HCT116 (cell line): ENCODE results near the gene BAIAP2. TPM values are rescaled to one million over a fixed set of nuclear protein-coding genes. Genes with fewer than 3 reads are reported as not detected.

Source experiments
- ATAC-seq: fragments of 200-7000 bp; cut with Tn5 transposase; 2 replicates; pipeline ENCODE4 v1.9.1; 2020; ENCODE audit warnings: mild to moderate bottlenecking, moderate library complexity
- BruUV-seq: library from RNA; stranded (reverse); fragments of 400-500 nt; replicated peaks from 2 replicates; lab custom pipeline; 2021; lab: Mats Ljungman, UMichigan
- CTCF ChIA-PET: fragments of 300-600 bp; sonication (Branson Sonifier 250); formaldehyde crosslinking; loops from one replicate; lab custom pipeline; 2021; ENCODE audit warnings: antibody characterized with exemption; lab: Charles Lee
- POLR2A ChIA-PET: fragments of 300-600, 350-600 bp; sonication (Branson Sonifier 250); formaldehyde crosslinking; loops from one replicate; lab custom pipeline; 2021; ENCODE audit warnings: antibody characterized with exemption; lab: Charles Lee
- RAD21 ChIA-PET, 2 experiments: fragments of 300-600 bp; sonication (Branson Sonifier 250); formaldehyde crosslinking; loops; one replicate each; lab custom pipeline; 2023; ENCODE audit warnings: low total read pairs in 2 of 2; ENCODE audit not compliant: uncharacterized antibody in 2 of 2, unreplicated experiment in 2 of 2, low non-redundant PET in 1 of 2; lab: Charles Lee
- DNase-seq: peaks from one replicate; pipeline ENCODE4 v3.0.0-alpha.2; 2010; ENCODE audit warnings: low read depth, low spot score
- H2AFZ ChIP-seq: fragments of 200-600 bp; shearing (Covaris generic), sonication (generic); 2 replicates; pipeline ENCODE4 v1.6.1; 2017; ENCODE audit warnings: low read depth, mixed run types, mixed read lengths, antibody characterized with exemption, low read length; ENCODE audit not compliant: poor library complexity, severe bottlenecking
- H3K27ac ChIP-seq: 2 replicates; pipeline ENCODE4 v1.5.1; 2012; ENCODE audit warnings: low read depth, low read length
- H3K27me3 ChIP-seq: fragments of 200-600 bp; sonication (generic); 2 replicates; pipeline ENCODE4 v1.6.1; 2016; ENCODE audit warnings: mixed run types, low read length, mixed read lengths; ENCODE audit not compliant: insufficient read depth
- H3K36me3 ChIP-seq, 2 experiments: fragments of 200-500 bp in 1 of 2; fragments of 200-600 bp in 1 of 2; sonication (Bioruptor generic) in 1 of 2; sonication (generic) in 1 of 2; 2 replicates each; pipeline versions ENCODE4 v1.5.1 to v1.6.1; 2014 to 2016; ENCODE audit warnings: low read length in 2 of 2, inconsistent platforms in 1 of 2, mixed read lengths in 1 of 2, mixed run types in 1 of 2; ENCODE audit not compliant: insufficient read depth in 2 of 2, control insufficient read depth in 1 of 2
- H3K4me1 ChIP-seq, 2 experiments: fragments of 200-600 bp in 1 of 2; sonication (generic) in 1 of 2; 2 replicates each; pipeline versions ENCODE4 v1.5.1 to v1.6.1; 2012 to 2017; ENCODE audit warnings: low read length in 2 of 2, inconsistent platforms in 1 of 2, mild to moderate bottlenecking in 1 of 2, mixed read lengths in 1 of 2, mixed run types in 1 of 2, moderate library complexity in 1 of 2; ENCODE audit not compliant: insufficient read depth in 2 of 2, control insufficient read depth in 1 of 2
- H3K4me2 ChIP-seq: fragments of 200-600 bp; sonication (generic); 2 replicates; pipeline ENCODE4 v1.6.1; 2017; ENCODE audit warnings: mixed run types, low read length, mixed read lengths
- H3K4me3 ChIP-seq, 2 experiments: fragments of 200-600 bp in 1 of 2; sonication (generic) in 1 of 2; replicated peaks in 1 of 2; 2 replicates each; pipeline ENCODE4 v1.5.1; 2011 to 2016; ENCODE audit warnings: low read length in 2 of 2, control low read depth in 1 of 2, low read depth in 1 of 2, mild to moderate bottlenecking in 1 of 2, mixed read lengths in 1 of 2, mixed run types in 1 of 2
- H3K79me2 ChIP-seq: fragments of 200-600 bp; sonication (generic); 2 replicates; pipeline ENCODE4 v1.6.1; 2017; ENCODE audit warnings: mild to moderate bottlenecking, mixed run types, low read length, moderate library complexity, mixed read lengths; ENCODE audit not compliant: insufficient read depth
- H3K9ac ChIP-seq: fragments of 200-600 bp; sonication (generic); 2 replicates; pipeline ENCODE4 v1.6.1; 2016; ENCODE audit warnings: low read length, mixed read lengths
- H3K9me2 ChIP-seq: fragments of 200-600 bp; sonication (generic), shearing (Covaris generic); 2 replicates; pipeline ENCODE4 v1.6.1; 2017; ENCODE audit warnings: mixed run types, mild to moderate bottlenecking, moderate library complexity; ENCODE audit not compliant: insufficient read depth
- H3K9me3 ChIP-seq, 2 experiments: fragments of 200-500 bp in 1 of 2; fragments of 200-600 bp in 1 of 2; sonication (Bioruptor generic) in 1 of 2; sonication (generic) in 1 of 2; 2 replicates each; pipeline ENCODE4 v1.6.1; 2014 to 2017; ENCODE audit warnings: low read length in 2 of 2, mixed read lengths in 2 of 2, inconsistent platforms in 1 of 2, low read depth in 1 of 2, mild to moderate bottlenecking in 1 of 2, mixed run types in 1 of 2, moderate library complexity in 1 of 2; ENCODE audit not compliant: control insufficient read depth in 1 of 2, insufficient read depth in 1 of 2
- H4K20me1 ChIP-seq: fragments of 200-600 bp; sonication (generic), shearing (Covaris generic); 2 replicates; pipeline ENCODE4 v1.6.1; 2017; ENCODE audit warnings: mixed run types, mild to moderate bottlenecking, moderate library complexity; ENCODE audit not compliant: insufficient read depth
- CBX3 ChIP-seq: IDR thresholded peaks from 2 replicates; pipeline ENCODE4 v1.6.1; 2012; ENCODE audit warnings: low read depth
- CEBPB ChIP-seq: IDR thresholded peaks from 2 replicates; pipeline ENCODE4 v1.6.1; 2012; ENCODE audit warnings: low read depth
- EZH2 ChIP-seq: fragments of 200-600 bp; sonication (generic); IDR thresholded peaks from 2 replicates; pipeline ENCODE4 v1.6.1; 2017; ENCODE audit warnings: antibody characterized with exemption, mixed run types
- EZH2phosphoT487 ChIP-seq: fragments of 200-600 bp; IDR thresholded peaks from 2 replicates; pipeline ENCODE4 v1.6.1; 2018; ENCODE audit warnings: antibody characterized with exemption, borderline replicate concordance
- FOSL1 ChIP-seq: IDR thresholded peaks from 2 replicates; pipeline ENCODE4 v1.6.1; 2012; ENCODE audit warnings: low read depth
- JUND ChIP-seq: IDR thresholded peaks from 2 replicates; pipeline ENCODE4 v1.6.1; 2012
- POLR2A ChIP-seq: IDR thresholded peaks from 2 replicates; pipeline ENCODE4 v1.7.0; 2011; ENCODE audit warnings: borderline replicate concordance; ENCODE audit not compliant: insufficient read depth, insufficient read length; ENCODE audit errors: extremely low read depth
- POLR2AphosphoS5 ChIP-seq: IDR thresholded peaks from 2 replicates; pipeline ENCODE4 v1.6.1; 2011; ENCODE audit warnings: mild to moderate bottlenecking, low read depth, low read length, moderate library complexity
- RAD21 ChIP-seq: IDR thresholded peaks from 2 replicates; pipeline ENCODE4 v1.6.1; 2012; ENCODE audit warnings: low read depth, mild to moderate bottlenecking
- SIN3A ChIP-seq: IDR thresholded peaks from 2 replicates; pipeline ENCODE4 v1.6.1; 2012; ENCODE audit warnings: low read depth
- SP1 ChIP-seq: IDR thresholded peaks from 2 replicates; pipeline ENCODE4 v1.6.1; 2012; ENCODE audit warnings: low read depth
- TCF7L2 ChIP-seq: IDR thresholded peaks from 2 replicates; pipeline ENCODE4 v1.7.0; 2011; ENCODE audit warnings: borderline replicate concordance, inconsistent platforms; ENCODE audit not compliant: insufficient read depth, insufficient read length; ENCODE audit errors: extremely low read depth
- YY1 ChIP-seq: IDR thresholded peaks from 2 replicates; pipeline ENCODE4 v1.6.1; 2011; ENCODE audit warnings: low read length, low read depth, moderate library complexity, mild to moderate bottlenecking; ENCODE audit not compliant: insufficient replicate concordance; ENCODE audit errors: extremely low read depth
- ZFX ChIP-seq: fragments of 450-650 bp; IDR thresholded peaks from 2 replicates; pipeline ENCODE4 v1.6.1; 2017
- ZNF274 ChIP-seq: fragments of 200-500 bp; sonication (Bioruptor generic); IDR thresholded peaks from 2 replicates; pipeline ENCODE4 v1.6.1; 2014; ENCODE audit warnings: mild to moderate bottlenecking, low read depth, low read length, inconsistent platforms
- intact Hi-C: fragments of 100-400 bp; cut with micrococcal nuclease; formaldehyde crosslinking; loops from 2 replicates; pipeline ENCODE4 v1.10.0; 2022
- total RNA-seq: library from RNA; stranded (reverse); gene quantifications from one replicate; pipeline ENCODE4 v1.2.1, GENCODE V29; 2021; ENCODE audit not compliant: unreplicated experiment
- TF ChIP-seq, protein P1 (sequence below): IDR thresholded peaks from 2 replicates; pipeline ENCODE4 v1.6.1; 2011; ENCODE audit warnings: mild to moderate bottlenecking, low read length, moderate library complexity; ENCODE audit not compliant: insufficient replicate concordance; ENCODE audit errors: extremely low read depth
- TF ChIP-seq, protein P2 (sequence below), 3 experiments: fragments of 200-600 bp in 1 of 3; sonication (generic) in 1 of 3; IDR thresholded peaks in 2 of 3; conservative IDR thresholded peaks in 1 of 3; 2 replicates each; pipeline ENCODE4 v1.5.1; 2012 to 2017; ENCODE audit warnings: low read depth in 2 of 3, low read length in 2 of 3, antibody characterized with exemption in 1 of 3, borderline replicate concordance in 1 of 3, control low read depth in 1 of 3, mild to moderate bottlenecking in 1 of 3, mixed read lengths in 1 of 3, mixed run types in 1 of 3, moderate library complexity in 1 of 3; ENCODE audit not compliant: insufficient read depth in 1 of 3
- TF ChIP-seq, protein P3 (sequence below): IDR thresholded peaks from 2 replicates; pipeline ENCODE4 v1.6.1; 2012; ENCODE audit warnings: low read depth
- TF ChIP-seq, protein P4 (sequence below): IDR thresholded peaks from 2 replicates; pipeline ENCODE4 v1.6.1; 2012

The BAIAP2 gene
- total RNA-seq, 1 experiment from 2014 or later = 105 TPM

DNA sequence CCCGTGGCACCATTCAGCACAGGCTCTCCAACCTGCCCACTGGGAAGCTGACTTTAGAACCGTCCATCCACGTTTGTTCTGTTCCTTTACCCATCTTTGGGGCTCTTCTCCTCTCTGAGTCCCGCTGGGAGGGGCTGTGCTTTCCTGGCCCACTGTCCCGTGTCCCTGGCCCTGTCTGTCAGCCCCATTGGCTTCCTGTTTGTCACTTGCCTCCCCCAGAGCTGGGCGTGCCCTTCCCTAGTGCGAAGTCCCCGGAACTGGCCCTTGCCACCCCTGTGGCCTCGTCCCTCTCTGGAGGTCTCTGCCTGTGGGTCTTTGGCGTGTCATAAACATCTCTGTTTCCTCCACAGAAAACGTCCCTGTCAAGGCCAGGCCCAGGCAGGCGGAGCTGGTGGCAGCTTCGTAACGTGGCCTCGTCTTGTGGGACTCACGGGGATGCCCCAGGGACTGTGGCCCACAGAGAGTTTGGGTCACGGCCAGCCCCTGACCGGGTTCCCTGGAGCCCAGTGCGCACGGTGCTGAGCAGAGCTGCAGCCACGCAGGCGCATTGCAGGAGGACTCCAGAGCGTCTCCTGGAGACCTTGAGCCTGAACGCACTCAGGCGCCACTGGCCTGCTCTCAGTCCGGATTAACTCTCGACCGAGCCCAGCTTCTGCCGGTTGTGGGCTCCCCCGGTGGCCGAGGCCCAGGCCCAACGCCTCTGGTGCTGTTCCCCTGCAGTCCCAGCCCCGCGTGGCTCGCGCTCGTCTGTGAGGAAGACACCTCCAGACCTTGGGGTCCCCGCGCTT lies 36.0 kb upstream of the BAIAP2 start:
- H2AFZ ChIP-seq = no peak overlapping the region
- no peak for DNase-seq
- TF ChIP-seq CBX3 (no peak), POLR2A (no peak), RAD21 (no peak), ZNF274 (no peak), EZH2phosphoT487 (no peak), FOSL1 (no peak), EZH2 (no peak), TCF7L2 (no peak), CEBPB (no peak), POLR2AphosphoS5 (no peak), SIN3A (no peak), JUND (no peak), ZFX (no peak), SP1 (no peak), YY1 (no peak)
- TF ChIP-seq, protein P1, sequence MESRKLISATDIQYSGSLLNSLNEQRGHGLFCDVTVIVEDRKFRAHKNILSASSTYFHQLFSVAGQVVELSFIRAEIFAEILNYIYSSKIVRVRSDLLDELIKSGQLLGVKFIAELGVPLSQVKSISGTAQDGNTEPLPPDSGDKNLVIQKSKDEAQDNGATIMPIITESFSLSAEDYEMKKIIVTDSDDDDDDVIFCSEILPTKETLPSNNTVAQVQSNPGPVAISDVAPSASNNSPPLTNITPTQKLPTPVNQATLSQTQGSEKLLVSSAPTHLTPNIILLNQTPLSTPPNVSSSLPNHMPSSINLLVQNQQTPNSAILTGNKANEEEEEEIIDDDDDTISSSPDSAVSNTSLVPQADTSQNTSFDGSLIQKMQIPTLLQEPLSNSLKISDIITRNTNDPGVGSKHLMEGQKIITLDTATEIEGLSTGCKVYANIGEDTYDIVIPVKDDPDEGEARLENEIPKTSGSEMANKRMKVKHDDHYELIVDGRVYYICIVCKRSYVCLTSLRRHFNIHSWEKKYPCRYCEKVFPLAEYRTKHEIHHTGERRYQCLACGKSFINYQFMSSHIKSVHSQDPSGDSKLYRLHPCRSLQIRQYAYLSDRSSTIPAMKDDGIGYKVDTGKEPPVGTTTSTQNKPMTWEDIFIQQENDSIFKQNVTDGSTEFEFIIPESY = no peak
- TF ChIP-seq, protein P2, sequence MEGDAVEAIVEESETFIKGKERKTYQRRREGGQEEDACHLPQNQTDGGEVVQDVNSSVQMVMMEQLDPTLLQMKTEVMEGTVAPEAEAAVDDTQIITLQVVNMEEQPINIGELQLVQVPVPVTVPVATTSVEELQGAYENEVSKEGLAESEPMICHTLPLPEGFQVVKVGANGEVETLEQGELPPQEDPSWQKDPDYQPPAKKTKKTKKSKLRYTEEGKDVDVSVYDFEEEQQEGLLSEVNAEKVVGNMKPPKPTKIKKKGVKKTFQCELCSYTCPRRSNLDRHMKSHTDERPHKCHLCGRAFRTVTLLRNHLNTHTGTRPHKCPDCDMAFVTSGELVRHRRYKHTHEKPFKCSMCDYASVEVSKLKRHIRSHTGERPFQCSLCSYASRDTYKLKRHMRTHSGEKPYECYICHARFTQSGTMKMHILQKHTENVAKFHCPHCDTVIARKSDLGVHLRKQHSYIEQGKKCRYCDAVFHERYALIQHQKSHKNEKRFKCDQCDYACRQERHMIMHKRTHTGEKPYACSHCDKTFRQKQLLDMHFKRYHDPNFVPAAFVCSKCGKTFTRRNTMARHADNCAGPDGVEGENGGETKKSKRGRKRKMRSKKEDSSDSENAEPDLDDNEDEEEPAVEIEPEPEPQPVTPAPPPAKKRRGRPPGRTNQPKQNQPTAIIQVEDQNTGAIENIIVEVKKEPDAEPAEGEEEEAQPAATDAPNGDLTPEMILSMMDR (IDR thresholded peaks at IDR 0.05 in 2 of 3, conservative IDR thresholded peaks at IDR 0.05 in 1 of 3; ENCODE audit: borderline replicate concordance in 1 of 3, insufficient read depth in 1 of 3, low read depth in 2 of 3, low read length in 2 of 3) = no peak
- TF ChIP-seq, protein P3, sequence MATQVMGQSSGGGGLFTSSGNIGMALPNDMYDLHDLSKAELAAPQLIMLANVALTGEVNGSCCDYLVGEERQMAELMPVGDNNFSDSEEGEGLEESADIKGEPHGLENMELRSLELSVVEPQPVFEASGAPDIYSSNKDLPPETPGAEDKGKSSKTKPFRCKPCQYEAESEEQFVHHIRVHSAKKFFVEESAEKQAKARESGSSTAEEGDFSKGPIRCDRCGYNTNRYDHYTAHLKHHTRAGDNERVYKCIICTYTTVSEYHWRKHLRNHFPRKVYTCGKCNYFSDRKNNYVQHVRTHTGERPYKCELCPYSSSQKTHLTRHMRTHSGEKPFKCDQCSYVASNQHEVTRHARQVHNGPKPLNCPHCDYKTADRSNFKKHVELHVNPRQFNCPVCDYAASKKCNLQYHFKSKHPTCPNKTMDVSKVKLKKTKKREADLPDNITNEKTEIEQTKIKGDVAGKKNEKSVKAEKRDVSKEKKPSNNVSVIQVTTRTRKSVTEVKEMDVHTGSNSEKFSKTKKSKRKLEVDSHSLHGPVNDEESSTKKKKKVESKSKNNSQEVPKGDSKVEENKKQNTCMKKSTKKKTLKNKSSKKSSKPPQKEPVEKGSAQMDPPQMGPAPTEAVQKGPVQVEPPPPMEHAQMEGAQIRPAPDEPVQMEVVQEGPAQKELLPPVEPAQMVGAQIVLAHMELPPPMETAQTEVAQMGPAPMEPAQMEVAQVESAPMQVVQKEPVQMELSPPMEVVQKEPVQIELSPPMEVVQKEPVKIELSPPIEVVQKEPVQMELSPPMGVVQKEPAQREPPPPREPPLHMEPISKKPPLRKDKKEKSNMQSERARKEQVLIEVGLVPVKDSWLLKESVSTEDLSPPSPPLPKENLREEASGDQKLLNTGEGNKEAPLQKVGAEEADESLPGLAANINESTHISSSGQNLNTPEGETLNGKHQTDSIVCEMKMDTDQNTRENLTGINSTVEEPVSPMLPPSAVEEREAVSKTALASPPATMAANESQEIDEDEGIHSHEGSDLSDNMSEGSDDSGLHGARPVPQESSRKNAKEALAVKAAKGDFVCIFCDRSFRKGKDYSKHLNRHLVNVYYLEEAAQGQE = no peak
- TF ChIP-seq, protein P4, sequence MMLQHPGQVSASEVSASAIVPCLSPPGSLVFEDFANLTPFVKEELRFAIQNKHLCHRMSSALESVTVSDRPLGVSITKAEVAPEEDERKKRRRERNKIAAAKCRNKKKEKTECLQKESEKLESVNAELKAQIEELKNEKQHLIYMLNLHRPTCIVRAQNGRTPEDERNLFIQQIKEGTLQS = no peak
- TF ChIP-seq, all 23 proteins: peak for 0
- BruUV-seq = no TSS peak
- Histone ChIP-seq H3K27ac (no peak overlapping the region), H3K36me3 (peaks cover 24 to 36% of the 10 kb centered on the region in 2 experiments; a peak in 3 of 4 replicates), H3K9me3 (no peaks in the 10 kb centered on the region), H3K4me1 (peaks cover 8 to 16% of the 10 kb centered on the region in 2 experiments), H3K4me2 (no peak overlapping the region), H4K20me1 (no peaks in the 10 kb centered on the region), H3K27me3 (peaks cover 5% of the 10 kb centered on the region), H3K79me2 (no peaks in the 10 kb centered on the region), H3K9ac (no peak overlapping the region), H3K4me3 (no peak overlapping the region), H3K9me2 (no peaks in the 10 kb centered on the region)
- CTCF ChIA-PET = interaction anchor here (0.8 kb wide), 1 partner anchor 10 kb away, joined by 3 read pairs; no protein-coding TSS in a partner anchor
- intact Hi-C loops = no loop called here
- RAD21 ChIA-PET = no interaction called here
- ATAC-seq = no peak
- POLR2A ChIA-PET = no interaction called here
